ENCODE measurements around the gene ARAP1. TPM values are rescaled to one million over a fixed set of nuclear protein-coding genes. Genes with fewer than 3 reads are reported as not detected.

Gene ARAP1
- total RNA-seq, 1 donor from 2014 or later: 17.6 TPM

GRCh38 chr11:72652873-72653630, 99.2 kb downstream of the ARAP1 start:
- H3F3A ChIP-seq (ENCODE audit: low read depth): peaks cover 16% of the 10 kb centered on the region
- H3K4me3 ChIP-seq: no peak overlapping the region
- no peaks in the 10 kb centered on the region for H3K9me3 ChIP-seq (ENCODE audit: low read depth)
- no peaks in the 10 kb centered on the region for H4K20me1 ChIP-seq (ENCODE audit: low read depth)
- Mint-ChIP-seq H3K4me3 (peak overlapping the region; percentile 24), H3K36me3 (no peaks in the 10 kb centered on the region), H3K27me3 (ENCODE audit: insufficient read depth, low read depth) (peaks cover 7% of the 10 kb centered on the region), H3K4me1 (peaks cover 62% of the 10 kb centered on the region), H3K27ac (peak overlapping the region; percentile 76), H3K9me3 (no peaks in the 10 kb centered on the region)
- H3K4me1 ChIP-seq: peaks cover 24% of the 10 kb centered on the region
- no peaks in the 10 kb centered on the region for H3K27me3 ChIP-seq
- H3K36me3 ChIP-seq: no peaks in the 10 kb centered on the region
- peak overlapping the region; percentile 57 for H3K4me2 ChIP-seq
- no peaks in the 10 kb centered on the region for H3K79me2 ChIP-seq (ENCODE audit: low read depth)
- H3K9ac ChIP-seq: no peak overlapping the region
- DNase-seq (ENCODE audit: low spot score): peak; percentile 94
- no peak for TF ChIP-seq EZH2 (IDR thresholded peaks at IDR 0.05)
- TF ChIP-seq CTCF (IDR thresholded peaks at IDR 0.05): no peak
- TF ChIP-seq EZH2phosphoT487 (IDR thresholded peaks at IDR 0.05): no peak
- H2AFZ ChIP-seq (replicated peaks): no peak overlapping the region
- no peak overlapping the region for H3K27ac ChIP-seq

- H3K4me1 Mint-ChIP-seq: peaks cover 54% of the 10 kb centered on the region
- H3K27ac Mint-ChIP-seq: peak overlapping the region; percentile 24
- H4K20me1 ChIP-seq (ENCODE audit: low read depth): no peaks in the 10 kb centered on the region
- no peak overlapping the region for H3K27ac ChIP-seq
- TF ChIP-seq EZH2 (IDR thresholded peaks at IDR 0.05): no peak
- no peak for TF ChIP-seq EZH2phosphoT487 (IDR thresholded peaks at IDR 0.05)
- no peak for TF ChIP-seq CTCF (IDR thresholded peaks at IDR 0.05)
- no peak overlapping the region for H3K4me3 Mint-ChIP-seq
- no peaks in the 10 kb centered on the region for H3K79me2 ChIP-seq (ENCODE audit: low read depth)
- peaks cover 16% of the 10 kb centered on the region for H3K4me1 ChIP-seq
- no peak overlapping the region for H2AFZ ChIP-seq (replicated peaks)
- peaks cover 5% of the 10 kb centered on the region for H3K27me3 Mint-ChIP-seq (ENCODE audit: insufficient read depth, low read depth)
- no peaks in the 10 kb centered on the region for H3K9me3 ChIP-seq (ENCODE audit: low read depth)
- H3K9ac ChIP-seq: no peak overlapping the region
- H3F3A ChIP-seq (ENCODE audit: low read depth): peaks cover 15% of the 10 kb centered on the region
- H3K36me3 Mint-ChIP-seq: no peaks in the 10 kb centered on the region
- H3K9me3 Mint-ChIP-seq: no peaks in the 10 kb centered on the region
- no peak overlapping the region for H3K4me3 ChIP-seq
- H3K4me2 ChIP-seq: no peak overlapping the region
- no peaks in the 10 kb centered on the region for H3K27me3 ChIP-seq
- DNase-seq (ENCODE audit: low spot score): no peak
- no peaks in the 10 kb centered on the region for H3K36me3 ChIP-seq
Observed at GRCh38 chr11:72652133-72652532, 100.1 kb downstream of the ARAP1 start.

GRCh38 chr11:72649215-72649976, 102.8 kb downstream of the ARAP1 start:
- Mint-ChIP-seq H3K4me1 (peaks cover 35% of the 10 kb centered on the region), H3K36me3 (no peaks in the 10 kb centered on the region), H3K9me3 (no peaks in the 10 kb centered on the region), H3K4me3 (no peak overlapping the region), H3K27me3 (ENCODE audit: insufficient read depth, low read depth) (peaks cover 3% of the 10 kb centered on the region), H3K27ac (peak overlapping the region; percentile 84)
- no peak overlapping the region for H3K27ac ChIP-seq
- no peak overlapping the region for H3K4me3 ChIP-seq
- DNase-seq (ENCODE audit: low spot score): no peak
- H3K36me3 ChIP-seq: no peaks in the 10 kb centered on the region
- H2AFZ ChIP-seq (replicated peaks): no peak overlapping the region
- no peaks in the 10 kb centered on the region for H3K27me3 ChIP-seq
- TF ChIP-seq EZH2phosphoT487 (IDR thresholded peaks at IDR 0.05): no peak
- no peak for TF ChIP-seq EZH2 (IDR thresholded peaks at IDR 0.05)
- no peak for TF ChIP-seq CTCF (IDR thresholded peaks at IDR 0.05)
- peaks cover 12% of the 10 kb centered on the region for H3K4me1 ChIP-seq
- peaks cover 9% of the 10 kb centered on the region for H3F3A ChIP-seq (ENCODE audit: low read depth)
- H3K79me2 ChIP-seq (ENCODE audit: low read depth): no peaks in the 10 kb centered on the region
- H3K9ac ChIP-seq: no peak overlapping the region
- no peak overlapping the region for H3K4me2 ChIP-seq
- H4K20me1 ChIP-seq (ENCODE audit: low read depth): no peaks in the 10 kb centered on the region
- no peaks in the 10 kb centered on the region for H3K9me3 ChIP-seq (ENCODE audit: low read depth)
